ENCODE measurements around the gene COPB2.
"Not testable (repeated sequence)": the region's sequence is repeated elsewhere in the genome, so short reads cannot be mapped to it uniquely, and the experiment has no call there.

Gene COPB2

DNA sequence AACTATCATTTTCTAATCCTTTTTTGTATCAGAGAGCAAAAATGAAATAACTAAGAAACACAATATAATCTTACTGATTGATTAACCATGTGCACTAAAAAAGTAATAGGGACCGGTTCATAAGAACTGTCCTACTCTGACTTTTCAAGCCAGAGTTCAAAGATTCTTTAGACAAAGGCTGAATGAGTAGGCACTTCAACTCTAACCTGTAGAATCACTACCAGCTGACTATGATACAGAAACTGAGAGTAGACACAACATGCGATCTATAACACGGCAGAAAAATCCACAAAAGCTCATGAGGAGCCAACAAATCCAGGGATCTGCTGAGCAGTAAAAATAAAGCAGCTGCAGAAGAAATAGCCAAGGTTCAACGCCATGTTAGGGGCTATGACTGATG lies 8.9 kb downstream of the COPB2 start:
- in situ Hi-C loops (cut with MboI; ENCODE audit: low sequenced_read_pairs), result no loop called here

DNA sequence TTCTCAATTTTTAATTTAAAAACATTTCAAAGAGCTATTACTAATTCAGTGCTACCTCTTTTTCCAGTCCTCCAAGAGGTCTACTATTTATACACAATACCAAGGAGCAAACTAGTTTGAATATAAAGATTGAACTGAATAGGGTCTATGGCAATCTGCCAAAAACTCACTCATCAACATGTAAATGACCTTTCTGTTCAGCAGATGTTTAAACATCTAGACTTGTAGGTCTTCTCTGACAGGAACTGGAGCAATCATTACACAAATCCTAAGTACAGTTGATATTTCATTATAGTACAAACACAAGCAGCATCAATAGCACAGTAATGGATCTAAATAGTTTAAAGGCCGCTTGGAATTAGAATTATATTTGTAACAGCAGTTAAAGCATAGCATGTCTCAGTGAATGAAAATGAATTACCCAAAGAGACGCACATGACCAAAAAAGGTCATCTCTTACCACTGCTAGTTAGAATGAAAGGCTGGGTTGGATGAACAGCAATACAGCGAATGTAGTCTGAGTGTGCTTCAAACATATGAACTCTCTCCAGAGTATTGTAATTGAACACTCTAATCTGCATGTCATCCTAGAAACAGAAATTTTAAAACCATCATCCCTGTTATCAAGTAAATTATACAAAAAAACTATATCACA lies 10.7 kb downstream of the COPB2 start:
- in situ Hi-C loops (cut with MboI; ENCODE audit: low sequenced_read_pairs), result no loop called here

DNA sequence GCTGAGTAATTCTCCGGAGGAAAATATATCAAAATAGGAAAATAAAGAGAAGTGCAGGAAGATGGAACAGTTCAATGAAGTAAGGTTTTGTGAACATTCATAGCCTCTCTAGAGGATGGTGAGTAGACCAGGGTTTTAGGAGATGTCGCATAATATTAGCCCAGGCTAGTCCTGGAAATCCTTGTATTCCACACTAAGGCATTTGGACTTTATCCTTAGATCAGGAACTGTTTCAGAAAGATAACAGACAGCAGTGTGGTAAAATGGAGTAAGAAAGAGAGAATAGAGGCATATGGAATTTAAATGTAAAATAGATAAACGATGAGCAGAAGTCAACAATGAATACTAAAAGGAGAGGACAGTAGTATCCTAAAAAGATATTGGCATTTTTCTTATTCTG lies 12.1 kb downstream of the COPB2 start:
- in situ Hi-C loops (cut with MboI; ENCODE audit: low sequenced_read_pairs), result no loop called here

DNA sequence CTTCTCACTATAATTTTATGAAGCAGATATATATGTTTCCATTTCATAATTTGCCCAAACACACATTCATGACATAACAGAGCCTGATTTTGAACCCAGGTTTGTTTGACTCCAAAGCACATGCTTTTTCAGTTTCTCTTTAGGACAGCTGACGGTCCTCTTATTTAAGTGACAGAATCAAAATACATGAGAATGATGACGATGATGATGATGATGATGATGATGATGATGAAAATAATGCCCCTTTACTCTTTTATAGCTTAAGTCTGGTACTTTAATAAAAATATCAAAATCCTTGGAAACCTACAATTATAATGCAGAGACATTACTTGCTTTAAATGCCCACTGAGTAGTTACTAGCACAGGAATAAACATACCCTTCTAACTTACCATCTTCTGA lies 15.3 kb downstream of the COPB2 start:
- in situ Hi-C loops (cut with MboI; ENCODE audit: low sequenced_read_pairs), result no loop called here

DNA sequence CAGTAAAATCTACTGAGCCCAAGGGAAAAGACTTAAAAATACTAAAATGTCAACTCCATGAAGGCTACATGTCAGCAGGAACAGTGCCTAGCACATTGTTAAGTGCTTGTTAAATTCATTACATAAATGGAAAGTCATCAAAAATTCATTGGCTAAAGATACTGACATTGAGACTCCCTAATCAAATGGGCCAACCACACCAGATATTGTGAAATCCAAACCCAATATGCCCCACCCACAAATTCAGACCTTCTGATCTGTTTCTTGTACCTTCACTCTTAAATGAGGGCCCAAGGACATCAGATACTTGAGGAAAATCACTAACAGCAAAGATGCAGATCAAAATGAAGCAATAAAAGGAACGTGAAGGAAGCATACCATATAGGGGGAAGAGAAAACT lies 24.9 kb downstream of the COPB2 start:
- in situ Hi-C loops (cut with MboI; ENCODE audit: low sequenced_read_pairs), result no loop called here

DNA sequence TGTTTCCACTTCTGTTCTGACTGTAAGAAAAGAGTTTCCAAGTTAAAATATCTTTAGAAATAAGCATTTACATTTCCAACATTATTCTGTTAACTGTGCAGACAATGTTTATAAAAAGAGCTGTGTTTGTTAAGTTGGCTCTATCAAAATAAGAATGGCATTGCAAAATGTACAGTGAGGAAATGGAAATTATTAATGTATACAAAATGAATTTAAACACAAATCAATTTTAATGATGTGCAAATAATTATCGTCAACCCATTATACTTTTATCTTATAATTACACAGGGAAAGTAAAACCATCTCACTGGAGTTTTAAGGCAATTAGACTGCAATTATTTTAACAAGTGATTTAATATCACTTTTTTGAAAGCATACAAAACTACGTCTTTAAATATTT lies 28.2 kb downstream of the COPB2 start:
- in situ Hi-C loops (cut with MboI; ENCODE audit: low sequenced_read_pairs), result no loop called here

DNA sequence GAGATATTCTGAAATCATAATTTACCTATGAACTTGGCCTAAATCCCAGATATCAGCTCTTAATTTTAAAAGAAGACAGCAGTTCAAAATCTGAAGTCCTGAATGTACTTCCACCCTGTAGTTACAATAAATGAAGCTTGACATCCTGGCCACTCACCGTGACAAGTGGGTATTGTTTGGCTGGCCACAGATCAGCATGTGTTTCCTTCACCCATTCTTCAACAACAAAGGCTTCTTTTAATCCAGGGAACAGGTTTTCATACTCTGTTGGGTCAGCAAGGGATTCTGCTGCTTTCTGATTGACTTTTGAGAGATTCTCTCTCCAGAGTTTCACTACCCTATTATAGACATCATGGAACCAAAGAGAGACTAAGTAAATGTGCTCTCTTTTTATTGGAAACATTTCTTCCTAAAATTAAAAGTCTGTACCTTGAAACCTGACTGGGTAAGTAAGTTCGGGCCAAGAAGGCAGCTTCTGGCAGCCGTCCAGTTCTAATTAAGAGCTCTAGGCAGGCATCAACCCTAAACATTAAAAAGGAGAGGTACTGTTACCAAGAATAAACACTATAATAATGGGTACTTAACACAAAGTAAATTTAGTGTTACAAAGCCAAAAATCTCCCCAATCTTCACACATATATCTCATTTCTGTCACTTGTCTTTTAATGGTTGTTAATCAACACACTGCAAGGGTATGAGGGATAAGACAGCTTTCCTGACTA lies 30.4 kb downstream of the COPB2 start:
- in situ Hi-C loops (cut with MboI; ENCODE audit: low sequenced_read_pairs), result no loop called here

DNA sequence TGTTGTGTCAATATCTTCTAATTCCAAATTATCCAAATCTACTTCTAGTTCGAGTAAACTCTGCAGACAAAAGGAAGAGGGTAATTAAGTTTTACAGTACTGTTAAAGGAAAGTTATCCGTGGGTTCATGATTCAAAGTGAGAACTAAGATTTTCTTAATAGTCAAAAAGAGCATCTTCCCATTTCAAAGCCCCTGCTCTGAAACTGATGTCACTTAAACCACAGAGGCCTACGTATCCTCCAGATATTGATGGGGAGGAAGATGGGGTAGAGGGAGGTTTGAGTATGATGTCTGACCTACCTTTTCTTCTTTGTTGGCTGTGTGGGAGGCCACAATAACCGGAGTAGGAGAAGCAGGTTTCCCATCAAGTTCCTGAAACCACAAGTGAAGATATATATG lies 31.5 kb downstream of the COPB2 start:
- in situ Hi-C loops (cut with MboI; ENCODE audit: low sequenced_read_pairs), result no loop called here

DNA sequence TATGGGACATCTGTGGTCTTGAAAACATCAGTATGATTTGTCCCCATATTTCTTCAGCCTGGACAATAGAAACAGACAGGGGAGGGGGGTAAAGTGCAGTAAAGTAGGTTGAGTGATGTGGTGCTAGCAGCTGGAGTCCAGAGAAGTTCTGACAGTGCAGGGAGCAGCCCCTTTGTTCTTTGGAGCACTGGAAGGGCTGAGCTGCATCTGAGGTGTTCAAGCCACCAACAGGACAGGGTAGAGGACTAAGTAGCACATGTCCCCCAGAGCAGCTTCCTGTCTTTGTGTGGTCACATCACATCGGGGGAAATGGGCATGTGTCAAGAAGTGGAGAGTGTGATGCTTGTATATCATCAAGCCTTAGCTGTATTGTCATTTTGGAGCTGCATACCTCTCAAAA lies 33.6 kb downstream of the COPB2 start:
- in situ Hi-C loops (cut with MboI; ENCODE audit: low sequenced_read_pairs), result no loop called here

DNA sequence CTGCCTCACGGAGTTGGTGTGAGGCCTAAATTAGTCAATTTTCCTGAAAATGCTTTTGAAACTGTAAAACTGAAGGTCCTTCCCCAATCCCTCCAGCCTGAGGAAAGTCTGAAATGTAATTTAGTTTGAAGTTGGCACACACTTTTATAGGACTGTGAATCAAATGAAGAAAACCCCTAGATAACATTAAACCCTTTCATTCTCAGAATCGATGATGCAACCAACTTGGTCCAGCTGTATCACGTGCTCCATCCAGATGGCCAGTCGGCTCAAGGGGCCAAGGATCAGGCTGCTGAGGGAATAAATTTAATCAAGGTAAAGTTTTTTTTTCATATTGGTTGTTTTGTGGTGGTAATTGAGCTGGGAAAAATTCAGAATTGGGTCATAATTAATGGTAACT lies 34.0 kb downstream of the COPB2 start:
- in situ Hi-C loops (cut with MboI; ENCODE audit: low sequenced_read_pairs), result no loop called here

DNA sequence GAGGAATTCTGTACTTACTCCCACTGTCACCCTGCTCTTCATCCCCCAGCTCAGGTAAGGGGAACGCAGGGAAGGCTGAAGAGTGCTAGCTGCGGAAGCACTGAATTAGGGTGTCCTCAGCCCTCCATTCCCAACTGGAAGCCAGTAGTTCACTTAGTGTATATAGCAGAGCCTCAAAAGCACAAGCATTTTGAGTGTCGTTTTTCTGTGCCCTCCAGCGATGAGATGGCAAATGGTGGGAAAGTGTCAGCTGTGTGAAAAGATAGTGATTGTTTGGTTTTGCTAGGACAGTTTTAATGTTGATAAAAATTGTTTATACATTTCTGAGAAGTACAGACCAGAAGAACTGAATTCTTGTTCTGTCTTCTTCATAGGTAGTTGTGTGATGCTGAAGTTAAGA lies 34.8 kb downstream of the COPB2 start:
- in situ Hi-C loops (cut with MboI; ENCODE audit: low sequenced_read_pairs), result no loop called here

DNA sequence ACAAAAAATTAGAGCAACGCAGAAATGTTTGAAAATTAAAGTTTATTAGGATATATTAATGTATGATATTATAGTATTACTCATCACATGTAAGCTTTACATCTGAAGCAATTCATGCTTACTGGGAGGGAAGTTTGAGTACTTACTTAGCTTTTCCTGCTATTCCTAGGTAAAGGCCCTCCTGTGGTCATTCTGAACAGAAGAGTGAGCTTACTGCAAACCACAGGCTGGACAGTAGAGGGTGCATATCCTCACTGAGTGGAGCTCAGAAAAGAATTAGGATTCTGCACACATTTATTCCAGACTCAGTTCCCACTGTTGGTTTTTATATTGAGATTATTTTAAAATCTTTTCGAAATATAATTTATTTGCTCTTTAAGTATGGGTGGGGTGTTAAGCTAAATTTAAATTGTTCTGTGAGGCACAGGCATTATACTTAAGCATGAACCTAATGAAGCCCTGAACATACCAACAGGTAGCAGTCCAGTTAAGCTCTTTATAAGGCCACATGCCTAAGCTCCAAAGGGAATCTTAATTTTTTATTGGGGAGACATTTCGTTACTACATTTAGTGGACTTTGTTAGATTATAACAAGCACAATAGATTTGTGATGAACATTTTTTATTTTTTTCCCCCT lies 35.4 kb downstream of the COPB2 start:
- in situ Hi-C loops (cut with MboI; ENCODE audit: low sequenced_read_pairs), result no loop called here

DNA sequence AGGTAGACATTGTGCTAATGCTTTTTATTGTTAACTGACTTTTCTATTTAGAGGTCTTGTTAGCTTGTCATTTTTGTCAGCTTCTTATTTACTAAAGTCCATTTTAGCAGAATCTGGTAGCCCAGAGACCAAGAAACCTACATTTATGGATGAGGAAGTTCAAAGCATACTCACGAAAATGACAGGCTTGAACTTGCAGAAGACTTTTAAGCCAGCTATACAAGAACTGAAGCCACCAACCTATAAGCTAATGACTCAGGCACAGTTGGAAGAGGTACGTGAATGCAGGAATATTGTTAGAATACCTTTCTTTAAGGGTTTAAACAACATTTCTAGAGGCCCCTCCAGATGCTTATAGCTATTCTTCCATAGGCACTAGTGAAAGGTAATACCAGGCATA lies 42.7 kb downstream of the COPB2 start:
- in situ Hi-C loops (cut with MboI; ENCODE audit: low sequenced_read_pairs), result no loop called here

DNA sequence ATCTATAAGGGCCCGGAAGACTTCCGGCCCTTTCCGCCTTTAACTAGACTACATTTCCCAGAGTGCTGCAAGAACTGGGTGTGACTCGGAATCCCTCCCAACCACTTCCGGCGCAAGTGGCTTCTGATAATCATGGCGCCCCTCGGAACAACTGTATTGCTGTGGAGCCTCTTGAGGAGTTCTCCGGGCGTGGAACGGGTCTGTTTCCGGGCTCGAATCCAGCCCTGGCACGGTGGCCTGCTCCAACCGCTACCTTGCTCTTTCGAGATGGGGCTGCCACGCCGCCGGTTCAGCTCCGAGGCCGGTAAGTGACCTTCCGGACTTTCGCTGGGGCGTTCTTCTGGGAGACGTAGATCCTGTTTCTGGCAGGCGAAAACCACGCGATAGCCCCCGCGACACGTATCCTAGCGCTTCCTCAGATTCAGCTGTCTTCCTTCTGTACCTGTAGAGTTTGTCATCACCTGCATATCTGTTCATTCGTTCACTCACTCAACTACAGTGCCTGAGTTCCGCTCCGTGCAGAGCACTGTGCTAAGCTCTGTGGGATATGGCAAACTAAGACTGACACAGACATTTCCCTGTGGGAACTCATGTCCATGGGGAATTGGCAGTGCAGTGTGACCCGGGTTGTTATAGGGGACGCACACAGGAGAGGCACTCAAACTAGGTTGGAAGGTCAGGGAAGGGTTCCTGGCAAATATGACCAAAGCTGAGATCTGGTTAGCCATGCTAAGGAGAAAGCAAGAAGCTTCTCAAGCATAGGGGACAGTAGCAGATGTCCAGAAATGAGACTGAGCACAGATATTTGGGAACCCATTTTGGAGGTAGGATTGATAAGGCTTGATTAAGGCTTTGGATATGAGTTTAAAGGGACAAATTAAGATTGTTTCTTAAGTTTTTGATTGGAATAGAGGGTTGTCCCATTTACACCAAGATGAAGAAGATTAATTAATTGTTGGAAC lies 45.3 kb downstream of the COPB2 start, which contains the start of gene MRPS22:
Gene MRPS22, plus strand, starts transcription at position 126 of the 962 bp plus-strand sequence. Its CDS starts 7 bp downstream, at position 133.
- in situ Hi-C loops (cut with MboI; ENCODE audit: low sequenced_read_pairs), result no loop called here

DNA sequence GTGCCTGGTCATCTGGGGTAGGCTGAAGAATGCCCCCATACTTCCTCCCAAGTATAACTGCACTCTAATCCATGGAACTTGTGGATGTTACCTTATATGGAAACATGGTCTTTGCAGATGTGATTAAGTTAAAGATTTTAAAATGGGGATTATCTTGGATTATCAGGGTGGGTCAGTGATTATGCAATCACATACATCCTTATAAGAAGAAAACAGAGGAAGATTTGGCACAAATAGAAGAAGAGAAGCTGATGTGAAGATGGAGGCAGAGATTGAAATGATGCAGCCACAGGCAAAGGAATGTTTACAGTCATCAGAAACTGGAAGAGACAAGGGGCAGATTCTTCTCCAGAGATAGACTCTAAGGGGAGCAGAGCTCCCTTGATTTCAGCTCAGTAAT lies 47.4 kb downstream of the COPB2 start:
- in situ Hi-C loops (cut with MboI; ENCODE audit: low sequenced_read_pairs), result no loop called here

DNA sequence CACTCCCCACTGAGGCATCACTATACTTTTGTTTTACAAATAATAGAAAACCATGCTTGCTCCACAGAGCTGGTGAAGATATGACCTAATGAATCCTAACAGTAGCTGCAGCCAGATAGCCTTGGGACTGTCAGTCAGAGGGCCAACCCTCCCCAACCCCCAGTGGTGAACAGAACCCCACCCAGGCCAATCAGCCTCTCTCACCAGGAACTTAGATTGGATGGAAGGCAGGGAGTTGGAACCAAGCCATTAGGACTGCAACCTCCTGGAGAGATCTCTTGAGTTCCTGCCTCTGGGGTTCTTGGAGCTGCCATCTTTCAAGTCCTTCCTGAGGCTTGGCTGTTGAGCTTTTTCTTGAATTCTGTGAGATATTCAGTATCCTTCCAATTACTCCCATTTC lies 48.7 kb downstream of the COPB2 start:
- in situ Hi-C loops (cut with MboI; ENCODE audit: low sequenced_read_pairs), result no loop called here

DNA sequence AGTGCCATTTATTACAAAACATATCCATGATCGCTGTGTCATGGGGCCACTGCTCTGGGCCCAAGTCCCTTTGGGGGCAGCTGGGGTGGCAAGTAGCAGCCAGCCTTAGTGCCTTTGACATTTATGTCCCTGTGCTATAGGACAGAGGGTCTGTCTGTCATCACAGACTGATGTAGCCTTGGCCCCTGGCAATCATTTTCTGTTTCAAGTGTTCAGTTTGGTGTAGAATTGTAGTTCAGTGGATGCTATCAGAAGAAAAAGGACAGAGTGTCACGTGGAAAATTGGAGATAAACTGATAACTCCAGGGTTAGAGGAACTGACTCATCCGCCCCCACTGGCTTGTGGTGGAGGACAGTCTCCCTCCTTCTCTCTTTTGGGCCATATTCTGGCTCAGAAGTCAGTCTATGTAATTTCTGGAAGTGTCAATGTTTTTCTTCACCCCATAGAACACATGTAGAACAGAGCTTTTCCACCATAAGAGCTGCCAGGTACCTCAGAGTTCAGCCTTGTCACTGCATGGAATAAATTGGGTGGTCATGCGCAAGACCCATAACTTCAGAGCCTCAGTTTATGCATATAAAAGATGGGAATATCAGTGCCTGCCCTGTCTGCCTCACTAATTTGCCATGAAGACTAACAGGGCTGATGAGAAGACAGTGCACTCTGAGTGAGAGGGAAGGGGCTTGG lies 50.1 kb downstream of the COPB2 start:
- in situ Hi-C loops (cut with MboI; ENCODE audit: low sequenced_read_pairs), result no loop called here

DNA sequence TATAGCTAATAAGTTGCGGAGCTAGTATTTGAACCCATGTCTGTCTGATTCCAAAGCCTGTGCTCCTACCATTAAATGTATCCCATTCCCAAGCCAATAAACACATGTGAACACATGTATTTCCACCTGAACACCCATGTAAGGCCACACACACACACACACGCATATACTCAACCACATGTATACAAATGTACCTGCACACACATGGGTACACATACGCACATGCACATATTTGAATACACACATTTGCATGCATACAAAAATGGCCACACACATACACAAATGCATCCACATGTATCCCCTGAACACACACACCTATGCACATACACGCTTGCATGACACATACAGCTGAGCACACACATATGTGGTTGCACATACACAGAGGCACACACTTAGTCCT lies 51.0 kb downstream of the COPB2 start:
- in situ Hi-C loops (cut with MboI; ENCODE audit: low sequenced_read_pairs), result no loop called here

DNA sequence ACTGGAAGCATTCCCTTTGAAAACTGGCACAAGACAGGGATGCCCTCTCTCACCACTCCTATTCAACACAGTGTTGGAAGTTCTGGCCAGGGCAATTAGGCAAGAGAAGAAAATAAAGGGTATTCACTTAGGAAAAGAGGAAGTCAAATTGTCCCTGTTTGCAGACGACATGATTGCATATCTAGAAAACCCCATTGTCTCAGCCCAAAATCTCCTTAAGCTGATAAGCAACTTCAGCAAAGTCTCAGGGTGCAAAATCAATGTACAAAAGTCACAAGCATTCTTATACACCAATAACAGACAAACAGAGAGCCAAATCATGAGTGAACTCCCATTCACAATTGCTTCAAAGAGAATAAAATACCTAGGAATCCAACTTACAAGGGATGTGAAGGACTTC lies 54.8 kb downstream of the COPB2 start:
- in situ Hi-C loops (cut with MboI; ENCODE audit: low sequenced_read_pairs), result not testable (repeated sequence)

DNA sequence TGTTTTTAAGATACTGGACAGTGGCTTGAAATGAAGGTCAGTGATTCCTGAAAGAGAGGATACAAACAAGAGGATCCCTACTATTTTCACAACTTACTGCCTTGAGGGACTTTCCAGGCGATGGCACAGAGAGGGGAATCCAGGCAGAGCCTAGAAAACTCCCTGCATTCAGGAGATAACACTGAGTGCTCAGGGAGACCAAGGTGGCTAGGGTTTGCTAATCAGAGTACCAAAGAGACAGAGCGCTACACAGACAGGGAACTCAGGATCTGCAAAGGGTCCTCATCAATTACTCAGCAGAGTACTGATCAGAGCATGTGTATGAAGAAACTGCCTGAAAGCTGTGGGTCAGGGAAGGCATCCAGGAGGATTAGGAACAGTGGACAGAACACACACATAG lies 57.4 kb downstream of the COPB2 start:
- in situ Hi-C loops (cut with MboI; ENCODE audit: low sequenced_read_pairs), result no loop called here
